ENCODE measurements around the gene ZNF503.

Gene ZNF503

DNA sequence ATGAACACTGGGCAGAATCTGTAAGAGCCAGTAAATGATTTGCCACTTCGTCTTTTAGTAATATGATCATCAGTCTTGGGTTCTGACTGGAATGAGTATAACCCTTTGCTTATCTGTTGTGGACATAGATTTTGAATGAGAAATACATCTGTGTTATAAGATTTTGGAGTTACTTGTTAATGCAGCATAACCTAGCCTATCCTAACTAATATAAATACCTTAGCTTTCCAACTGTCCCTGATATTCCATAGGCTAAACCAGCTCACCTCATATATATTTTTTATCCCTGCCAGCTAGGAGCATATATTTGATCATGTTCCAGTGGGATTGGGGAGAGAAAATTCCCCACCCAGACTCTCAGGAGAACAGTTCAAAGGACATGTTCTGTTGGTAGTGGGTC lies 44.9 kb upstream of the ZNF503 start:
- TF ChIP-seq, protein P1, sequence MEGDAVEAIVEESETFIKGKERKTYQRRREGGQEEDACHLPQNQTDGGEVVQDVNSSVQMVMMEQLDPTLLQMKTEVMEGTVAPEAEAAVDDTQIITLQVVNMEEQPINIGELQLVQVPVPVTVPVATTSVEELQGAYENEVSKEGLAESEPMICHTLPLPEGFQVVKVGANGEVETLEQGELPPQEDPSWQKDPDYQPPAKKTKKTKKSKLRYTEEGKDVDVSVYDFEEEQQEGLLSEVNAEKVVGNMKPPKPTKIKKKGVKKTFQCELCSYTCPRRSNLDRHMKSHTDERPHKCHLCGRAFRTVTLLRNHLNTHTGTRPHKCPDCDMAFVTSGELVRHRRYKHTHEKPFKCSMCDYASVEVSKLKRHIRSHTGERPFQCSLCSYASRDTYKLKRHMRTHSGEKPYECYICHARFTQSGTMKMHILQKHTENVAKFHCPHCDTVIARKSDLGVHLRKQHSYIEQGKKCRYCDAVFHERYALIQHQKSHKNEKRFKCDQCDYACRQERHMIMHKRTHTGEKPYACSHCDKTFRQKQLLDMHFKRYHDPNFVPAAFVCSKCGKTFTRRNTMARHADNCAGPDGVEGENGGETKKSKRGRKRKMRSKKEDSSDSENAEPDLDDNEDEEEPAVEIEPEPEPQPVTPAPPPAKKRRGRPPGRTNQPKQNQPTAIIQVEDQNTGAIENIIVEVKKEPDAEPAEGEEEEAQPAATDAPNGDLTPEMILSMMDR (IDR thresholded peaks at IDR 0.05; ENCODE audit: control extremely low read depth, extremely low read depth, low read depth, missing control alignments), result no peak
- ChIA-PET POLR2A (no interaction called here), CTCF (interaction anchor here (0.6 to 1.1 kb wide), 2 partner anchors 27 to 930 kb away, joined by 3 read pairs; no protein-coding TSS in a partner anchor)

DNA sequence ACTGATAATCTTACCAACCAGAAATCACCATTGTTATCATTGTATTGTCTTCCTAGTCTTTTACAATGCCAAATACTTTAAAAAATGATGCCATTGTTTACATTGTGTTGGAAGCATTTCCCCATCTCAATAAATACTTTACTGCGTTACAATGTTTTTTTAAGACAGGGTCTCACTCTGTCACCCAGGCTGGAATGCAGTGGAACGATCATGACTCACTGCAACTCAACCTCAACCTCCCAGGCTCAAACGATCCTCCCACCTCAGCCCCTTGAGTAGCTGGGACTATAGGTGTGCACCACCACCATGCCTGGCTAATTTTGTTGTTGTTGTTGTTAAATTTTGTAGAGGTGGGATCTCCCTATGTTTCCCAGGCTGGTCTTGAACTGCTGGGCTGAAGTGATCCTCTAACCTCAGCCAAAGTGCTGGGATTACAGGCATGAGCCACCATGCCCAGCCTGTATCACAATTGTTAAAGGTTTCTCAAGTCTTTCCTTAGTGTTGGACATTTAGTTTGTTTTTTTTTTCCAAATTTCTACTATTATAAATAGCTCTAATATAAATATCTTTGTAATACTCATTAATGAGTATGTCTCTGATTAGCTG lies 43.3 kb upstream of the ZNF503 start:
- ChIA-PET CTCF (interaction anchor here (0.8 to 1.2 kb wide), 2 partner anchors 10 to 15 kb away, joined by 3 to 5 read pairs; no protein-coding TSS in a partner anchor), POLR2A (no interaction called here)
- TF ChIP-seq, protein P1 (IDR thresholded peaks at IDR 0.05; ENCODE audit: control extremely low read depth, extremely low read depth, low read depth, missing control alignments), result no peak
- DNase-seq (ENCODE audit: extremely low spot score), result no peak

More for the DNA sequence above, 44.9 kb upstream of the ZNF503 start:
- DNase-seq (ENCODE audit: extremely low spot score), result no peak

DNA sequence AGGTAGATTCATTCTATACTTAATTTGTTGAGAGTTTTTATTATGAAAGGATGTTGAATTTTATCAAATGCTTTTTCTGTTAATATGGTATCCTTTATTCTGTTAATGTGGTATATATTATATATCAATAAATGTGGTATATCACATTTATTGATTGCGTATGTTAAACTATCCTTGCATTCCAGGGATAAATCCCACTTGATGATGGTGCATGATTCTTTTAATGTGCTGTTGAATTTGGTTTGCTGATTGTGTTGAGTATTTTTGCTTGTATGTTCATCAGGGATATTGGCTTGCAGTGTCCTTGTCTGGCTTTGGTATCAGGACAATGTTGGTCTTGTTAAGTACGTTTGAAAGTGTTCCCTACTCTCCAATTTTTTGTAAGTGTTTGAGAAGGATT lies 41.8 kb upstream of the ZNF503 start:
- TF ChIP-seq, protein P1 (IDR thresholded peaks at IDR 0.05; ENCODE audit: control extremely low read depth, extremely low read depth, low read depth, missing control alignments), result no peak
- ChIA-PET POLR2A (no interaction called here), CTCF (interaction anchor here (1.9 kb wide), 1 partner anchor 13 kb away, joined by 5 read pairs; no protein-coding TSS in a partner anchor)
- DNase-seq (ENCODE audit: extremely low spot score), result no peak

DNA sequence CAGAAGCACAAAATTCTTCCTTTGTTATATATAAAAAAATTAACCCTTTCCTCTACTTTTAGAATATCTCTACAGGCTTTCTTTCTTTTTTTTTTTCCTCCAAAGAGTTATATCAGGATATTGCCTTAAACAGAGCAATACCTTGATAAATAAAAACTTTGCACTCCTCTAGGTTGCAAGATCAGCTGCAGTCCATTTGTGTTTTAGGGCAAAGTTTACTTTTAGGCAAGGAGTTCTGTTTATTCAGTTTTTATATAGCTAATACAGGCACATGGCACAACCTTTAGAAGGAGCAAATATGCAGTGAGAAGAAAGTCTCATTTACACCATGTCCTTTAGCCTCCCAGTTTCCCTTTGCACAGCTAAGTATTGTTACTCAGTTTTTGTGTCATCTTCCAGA lies 40.1 kb upstream of the ZNF503 start:
- ChIA-PET CTCF (interaction anchor here (1.0 to 1.9 kb wide), 2 partner anchors 11 to 192 kb away, joined by 3 to 5 read pairs; no protein-coding TSS in a partner anchor), POLR2A (no interaction called here)

DNA sequence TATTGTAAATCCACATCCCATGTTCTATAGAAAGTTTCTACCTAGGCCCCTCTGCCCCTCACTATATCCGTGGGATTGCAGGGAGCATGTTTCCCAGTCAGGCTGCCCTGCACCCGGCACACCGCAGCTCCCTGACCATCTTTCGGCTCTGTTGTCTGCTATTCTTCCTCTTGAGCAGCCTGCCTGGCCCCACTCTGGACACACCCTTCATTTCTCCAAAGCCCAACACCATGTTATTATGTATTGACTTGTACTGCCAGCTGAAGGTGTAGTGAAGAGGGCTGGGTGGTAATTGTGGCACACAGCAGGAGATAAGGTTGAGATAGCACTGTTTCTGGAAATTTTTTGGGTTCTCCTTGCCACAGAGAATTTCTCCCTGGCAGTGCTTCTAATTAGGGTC lies 39.6 kb upstream of the ZNF503 start:
- POLR2A ChIA-PET, result no interaction called here
- CTCF ChIA-PET, result no interaction called here
- TF ChIP-seq, protein P1 (IDR thresholded peaks at IDR 0.05; ENCODE audit: control extremely low read depth, extremely low read depth, low read depth, missing control alignments), result no peak
- no peak for DNase-seq (ENCODE audit: extremely low spot score)

More for the DNA sequence above, 40.1 kb upstream of the ZNF503 start:
- TF ChIP-seq, protein P1 (IDR thresholded peaks at IDR 0.05; ENCODE audit: control extremely low read depth, extremely low read depth, low read depth, missing control alignments), result no peak
- no peak for DNase-seq (ENCODE audit: extremely low spot score)

DNA sequence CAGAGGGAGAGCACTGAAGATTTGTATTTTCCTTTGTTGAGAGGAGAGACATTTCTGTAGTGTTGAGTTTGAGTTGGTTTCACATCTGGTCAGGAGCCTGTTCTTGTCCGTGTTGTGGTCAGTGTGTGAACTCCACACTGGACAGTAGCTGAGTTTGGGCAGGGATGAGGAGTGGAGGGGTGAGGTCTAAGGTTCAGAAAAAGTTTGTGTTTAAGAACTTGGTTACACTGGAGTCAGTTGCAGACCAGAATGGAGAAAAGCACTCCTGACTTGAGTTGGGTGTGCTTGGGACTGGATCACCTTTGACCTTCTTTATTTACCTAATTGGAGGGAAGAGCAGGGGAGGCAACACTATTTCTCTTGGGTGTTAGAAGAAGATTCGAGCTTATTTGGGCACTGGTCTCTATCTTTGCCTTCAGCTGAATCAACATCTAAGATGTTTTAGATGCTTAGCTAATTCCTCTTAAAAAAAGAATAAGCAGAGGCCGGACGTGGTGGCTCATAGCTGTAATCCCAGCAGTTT lies 38.8 kb upstream of the ZNF503 start:
- CTCF ChIA-PET, result no interaction called here
- no peak for DNase-seq (ENCODE audit: extremely low spot score)
- POLR2A ChIA-PET, result no interaction called here
- TF ChIP-seq, protein P1 (IDR thresholded peaks at IDR 0.05; ENCODE audit: control extremely low read depth, extremely low read depth, low read depth, missing control alignments), result no peak
